C4-2B (cell line): Measurements from ENCODE around the gene MVB12B.

Experiments used
- H3K27ac ChIP-seq: fragments of 450-650 bp; 2 replicates; pipeline ENCODE4 v1.5.1; 2017
- ZFX ChIP-seq: fragments of 450-650 bp; IDR thresholded peaks from 2 replicates; pipeline ENCODE4 v1.6.1; 2017
- TF ChIP-seq, protein P1 (sequence below): fragments of 450-650 bp; conservative IDR thresholded peaks from 2 replicates; pipeline ENCODE4 v1.5.1; 2017; ENCODE audit warnings: mild to moderate bottlenecking

Gene MVB12B

DNA sequence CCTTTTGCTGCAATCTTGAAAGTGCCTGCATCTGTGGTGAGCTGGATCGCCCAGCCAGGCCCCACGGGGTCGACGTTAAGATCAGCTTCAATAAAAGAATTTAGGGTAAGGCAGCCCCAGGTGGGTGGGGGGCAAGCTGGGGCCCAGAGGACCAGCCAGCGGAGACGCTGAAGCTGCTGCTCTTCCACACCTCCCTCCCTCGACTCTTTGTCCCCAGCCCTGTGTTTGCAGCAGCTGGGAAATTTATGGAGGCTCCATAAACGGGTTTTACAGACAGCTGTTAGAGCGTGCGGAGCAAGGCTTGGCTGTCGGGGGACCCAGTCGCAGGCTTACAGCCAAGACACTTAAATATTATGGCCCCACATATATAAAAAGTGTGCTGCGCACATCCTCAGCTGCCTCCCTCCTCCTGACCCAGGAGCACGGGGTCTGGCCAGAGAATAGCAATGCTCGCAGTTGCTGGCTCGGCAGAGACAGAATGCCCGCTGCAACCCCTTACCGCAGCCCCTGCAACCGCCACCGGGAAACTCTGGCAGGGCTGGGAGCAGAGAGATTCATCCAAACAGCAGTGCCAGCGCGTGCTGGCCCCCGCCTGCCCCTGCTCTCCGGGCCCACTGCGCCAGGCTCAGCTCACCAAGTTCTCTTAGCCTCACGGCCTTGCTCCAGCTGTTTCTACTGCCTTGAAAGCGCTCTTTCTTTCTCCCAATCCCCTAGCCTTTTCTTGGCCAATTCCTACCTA lies 28.4 kb upstream of the MVB12B start:
- no peak for TF ChIP-seq ZFX
- TF ChIP-seq, protein P1, sequence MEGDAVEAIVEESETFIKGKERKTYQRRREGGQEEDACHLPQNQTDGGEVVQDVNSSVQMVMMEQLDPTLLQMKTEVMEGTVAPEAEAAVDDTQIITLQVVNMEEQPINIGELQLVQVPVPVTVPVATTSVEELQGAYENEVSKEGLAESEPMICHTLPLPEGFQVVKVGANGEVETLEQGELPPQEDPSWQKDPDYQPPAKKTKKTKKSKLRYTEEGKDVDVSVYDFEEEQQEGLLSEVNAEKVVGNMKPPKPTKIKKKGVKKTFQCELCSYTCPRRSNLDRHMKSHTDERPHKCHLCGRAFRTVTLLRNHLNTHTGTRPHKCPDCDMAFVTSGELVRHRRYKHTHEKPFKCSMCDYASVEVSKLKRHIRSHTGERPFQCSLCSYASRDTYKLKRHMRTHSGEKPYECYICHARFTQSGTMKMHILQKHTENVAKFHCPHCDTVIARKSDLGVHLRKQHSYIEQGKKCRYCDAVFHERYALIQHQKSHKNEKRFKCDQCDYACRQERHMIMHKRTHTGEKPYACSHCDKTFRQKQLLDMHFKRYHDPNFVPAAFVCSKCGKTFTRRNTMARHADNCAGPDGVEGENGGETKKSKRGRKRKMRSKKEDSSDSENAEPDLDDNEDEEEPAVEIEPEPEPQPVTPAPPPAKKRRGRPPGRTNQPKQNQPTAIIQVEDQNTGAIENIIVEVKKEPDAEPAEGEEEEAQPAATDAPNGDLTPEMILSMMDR, result no peak
- no peak overlapping the region for H3K27ac ChIP-seq

DNA sequence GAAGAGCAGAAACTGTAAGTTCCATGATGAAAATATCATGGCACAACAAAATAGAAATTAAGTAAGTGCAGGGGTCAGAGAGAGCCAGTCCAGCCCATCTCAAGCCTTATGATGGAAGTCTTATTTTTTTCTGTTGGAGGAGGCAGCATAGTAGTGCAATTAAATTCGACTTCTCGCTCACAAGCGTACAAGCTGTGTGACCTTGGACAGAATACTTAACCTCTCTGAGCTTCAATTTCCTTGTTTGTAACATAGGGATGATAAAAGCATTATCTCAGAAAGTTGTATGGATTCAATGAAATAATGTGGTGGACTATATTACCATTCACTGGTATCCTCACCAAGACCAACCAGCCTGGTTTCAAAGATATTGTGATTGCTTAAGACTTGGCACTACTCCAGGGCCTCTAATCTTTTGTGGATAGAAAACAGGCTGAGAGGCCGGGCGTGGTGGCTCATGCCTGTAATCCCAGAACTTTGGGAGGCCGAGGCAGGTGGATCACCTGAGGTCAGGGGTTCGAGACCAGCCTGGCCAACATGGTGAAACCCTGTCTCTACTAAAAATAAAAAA lies 26.8 kb upstream of the MVB12B start:
- no peak for TF ChIP-seq ZFX
- TF ChIP-seq, protein P1, result no peak
- no peak overlapping the region for H3K27ac ChIP-seq

DNA sequence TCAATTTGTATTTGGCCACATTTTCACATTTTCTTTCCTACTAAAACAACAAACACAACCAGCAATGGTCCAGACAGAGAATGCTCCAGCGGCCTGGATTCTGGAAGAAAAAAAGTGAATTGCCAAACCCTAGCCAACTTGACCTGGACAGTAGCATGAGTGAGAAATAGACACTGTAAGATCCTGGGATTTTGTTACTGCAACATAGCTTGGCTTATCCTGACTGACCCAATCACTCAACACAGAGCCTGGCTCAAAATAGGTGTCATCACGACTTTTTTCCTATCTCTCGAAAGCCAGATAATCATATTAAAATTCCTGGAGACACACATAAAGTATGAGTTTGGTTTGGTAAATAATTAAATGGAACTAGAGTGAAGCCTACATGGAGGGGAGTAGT lies 25.4 kb upstream of the MVB12B start:
- H3K27ac ChIP-seq, result no peak overlapping the region
- TF ChIP-seq ZFX, result no peak
- TF ChIP-seq, protein P1, result no peak

DNA sequence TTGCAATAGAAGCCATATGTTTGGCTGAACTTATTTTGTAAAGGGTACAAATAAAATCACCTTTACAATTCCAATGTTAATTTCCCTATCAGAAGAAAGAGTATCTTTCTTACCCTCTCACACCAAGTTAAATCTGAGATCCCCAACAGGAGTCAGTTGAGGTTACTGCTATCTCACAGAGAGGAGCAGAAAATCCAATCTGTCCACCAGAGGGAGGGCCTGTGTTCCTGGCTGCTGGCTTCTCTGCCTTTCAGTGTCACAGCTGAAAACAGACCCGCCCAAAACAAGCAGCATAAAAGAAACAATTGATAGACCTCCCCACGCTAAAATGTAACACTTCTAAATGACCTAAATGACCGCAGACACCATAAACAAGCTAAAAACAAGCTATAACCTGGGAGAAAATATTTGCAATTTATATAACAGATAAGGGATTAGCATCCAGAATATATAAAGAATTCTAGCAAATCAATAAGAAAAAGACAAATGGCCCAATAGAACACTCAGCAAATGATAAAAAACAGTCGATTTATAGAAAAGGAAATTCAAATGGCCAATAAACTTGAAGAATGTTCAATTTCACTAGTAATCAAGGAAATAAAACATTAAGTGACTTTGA lies 24.5 kb upstream of the MVB12B start:
- no peak overlapping the region for H3K27ac ChIP-seq
- TF ChIP-seq ZFX, result no peak
- TF ChIP-seq, protein P1, result peak; percentile 87

DNA sequence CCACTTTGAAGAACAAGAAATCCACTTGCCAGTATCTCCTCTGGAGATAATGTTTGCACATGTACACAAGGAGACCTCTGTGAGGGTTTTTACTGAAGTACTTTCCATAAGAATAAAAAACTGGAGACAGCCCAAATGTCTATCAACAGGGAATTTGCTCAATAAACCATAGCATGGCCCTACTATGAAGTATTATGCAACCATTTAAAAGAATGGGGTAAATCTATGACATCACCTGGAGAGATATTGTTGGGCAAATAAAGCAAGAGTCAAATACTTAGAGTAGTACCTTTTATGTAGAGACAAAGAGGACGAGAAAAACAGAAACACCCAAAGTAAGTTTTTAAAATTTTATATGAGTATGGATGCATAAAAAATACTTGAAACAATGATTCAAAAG lies 23.9 kb upstream of the MVB12B start:
- no peak overlapping the region for H3K27ac ChIP-seq
- TF ChIP-seq, protein P1, result no peak
- TF ChIP-seq ZFX, result no peak

DNA sequence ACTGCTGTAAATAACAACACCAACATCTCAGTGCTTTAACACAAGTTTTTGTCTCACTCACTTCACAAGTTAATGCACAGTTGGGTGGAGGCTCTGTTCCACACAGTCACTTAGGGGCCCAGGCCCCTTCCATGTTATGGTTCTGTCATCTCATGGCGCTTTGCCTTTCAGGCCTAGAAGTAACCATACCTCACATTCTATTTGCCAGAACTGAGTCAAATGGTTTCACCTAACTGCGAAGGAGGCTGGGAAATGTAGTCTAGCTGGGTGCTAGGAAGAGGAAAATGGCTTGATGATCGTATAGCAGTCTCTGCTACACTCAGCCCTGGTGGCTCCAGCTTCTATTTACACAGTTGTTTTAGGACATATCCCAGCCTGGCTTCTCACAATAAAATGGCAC lies 23.1 kb upstream of the MVB12B start:
- TF ChIP-seq ZFX, result no peak
- TF ChIP-seq, protein P1, result no peak
- H3K27ac ChIP-seq, result no peak overlapping the region
